ENCODE results near the gene LRTM2.

LRTM2 gene

GRCh38 chr12:1799882-1800400, 20.4 kb upstream of the LRTM2 start:
- Histone ChIP-seq H3K4me3 (replicated peaks; ENCODE audit: insufficient read depth, low read length) (no peak overlapping the region), H3K27me3 (ENCODE audit: insufficient read depth, poor library complexity, severe bottlenecking) (no peaks in the 10 kb centered on the region), H3K27ac (replicated peaks) (no peak overlapping the region)
- DNase-seq (ENCODE audit: low read depth in 1 of 2, low spot score in 1 of 2): no peak
- no peak for TF ChIP-seq GABPA (IDR thresholded peaks at IDR 0.05; ENCODE audit: low read depth)
- no peak for TF ChIP-seq POLR2AphosphoS5 (IDR thresholded peaks at IDR 0.05; ENCODE audit: low read depth)
- no peak for TF ChIP-seq CTCF (IDR thresholded peaks at IDR 0.05; ENCODE audit: insufficient read depth, low read length)
- no peak for TF ChIP-seq REST (IDR thresholded peaks at IDR 0.05; ENCODE audit: insufficient replicate concordance, low read depth)
- no peak for TF ChIP-seq SPI1 (IDR thresholded peaks at IDR 0.05; ENCODE audit: borderline replicate concordance, low read depth)

GRCh38 chr12:1800401-1801302, 19.7 kb upstream of the LRTM2 start:
- H3K4me3 ChIP-seq (replicated peaks; ENCODE audit: insufficient read depth, low read length): no peak overlapping the region
- no peak overlapping the region for H3K27ac ChIP-seq (replicated peaks)
- DNase-seq (ENCODE audit: low read depth in 1 of 2, low spot score in 1 of 2): peak in 1 of 2 experiments; percentile 35
- no peaks in the 10 kb centered on the region for H3K27me3 ChIP-seq (ENCODE audit: insufficient read depth, poor library complexity, severe bottlenecking)
- no peak for TF ChIP-seq POLR2AphosphoS5 (IDR thresholded peaks at IDR 0.05; ENCODE audit: low read depth)
- TF ChIP-seq REST (IDR thresholded peaks at IDR 0.05; ENCODE audit: insufficient replicate concordance, low read depth): no peak
- TF ChIP-seq CTCF (IDR thresholded peaks at IDR 0.05; ENCODE audit: insufficient read depth, low read length): no peak
- TF ChIP-seq GABPA (IDR thresholded peaks at IDR 0.05; ENCODE audit: low read depth): no peak
- no peak for TF ChIP-seq SPI1 (IDR thresholded peaks at IDR 0.05; ENCODE audit: borderline replicate concordance, low read depth)

GRCh38 chr12:1801303-1801975, 18.9 kb upstream of the LRTM2 start:
- no peak overlapping the region for H3K27ac ChIP-seq (replicated peaks)
- TF ChIP-seq GABPA (IDR thresholded peaks at IDR 0.05; ENCODE audit: low read depth) (no peak), CTCF (IDR thresholded peaks at IDR 0.05; ENCODE audit: insufficient read depth, low read length) (no peak), SPI1 (IDR thresholded peaks at IDR 0.05; ENCODE audit: borderline replicate concordance, low read depth) (no peak)
- no peaks in the 10 kb centered on the region for H3K27me3 ChIP-seq (ENCODE audit: insufficient read depth, poor library complexity, severe bottlenecking)
- H3K4me3 ChIP-seq (replicated peaks; ENCODE audit: insufficient read depth, low read length): no peak overlapping the region
- no peak for DNase-seq (ENCODE audit: low read depth in 1 of 2, low spot score in 1 of 2)

All from HL-60 (cell line).